Testis (tissue), 2 donors: Measurements from ENCODE around the gene ATP2B2.

Experiments used
- POLR2A ChIP-seq: fragments of 450-650 bp; IDR thresholded peaks from one replicate; pipeline ENCODE4 v1.6.1; 2017; ENCODE audit warnings: antibody characterized with exemption, mild to moderate bottlenecking, moderate library complexity
- TF ChIP-seq, protein P1 (sequence below), 3 experiments: fragments of 450-650 bp in 2 of 3; fragments of 200-600 bp in 1 of 3; sonication (generic) in 1 of 3; IDR thresholded peaks; one replicate each; pipeline ENCODE4 v1.5.1; 2016 to 2019; ENCODE audit warnings: antibody characterized with exemption in 3 of 3, mild to moderate bottlenecking in 2 of 3, moderate library complexity in 1 of 3

DNA sequence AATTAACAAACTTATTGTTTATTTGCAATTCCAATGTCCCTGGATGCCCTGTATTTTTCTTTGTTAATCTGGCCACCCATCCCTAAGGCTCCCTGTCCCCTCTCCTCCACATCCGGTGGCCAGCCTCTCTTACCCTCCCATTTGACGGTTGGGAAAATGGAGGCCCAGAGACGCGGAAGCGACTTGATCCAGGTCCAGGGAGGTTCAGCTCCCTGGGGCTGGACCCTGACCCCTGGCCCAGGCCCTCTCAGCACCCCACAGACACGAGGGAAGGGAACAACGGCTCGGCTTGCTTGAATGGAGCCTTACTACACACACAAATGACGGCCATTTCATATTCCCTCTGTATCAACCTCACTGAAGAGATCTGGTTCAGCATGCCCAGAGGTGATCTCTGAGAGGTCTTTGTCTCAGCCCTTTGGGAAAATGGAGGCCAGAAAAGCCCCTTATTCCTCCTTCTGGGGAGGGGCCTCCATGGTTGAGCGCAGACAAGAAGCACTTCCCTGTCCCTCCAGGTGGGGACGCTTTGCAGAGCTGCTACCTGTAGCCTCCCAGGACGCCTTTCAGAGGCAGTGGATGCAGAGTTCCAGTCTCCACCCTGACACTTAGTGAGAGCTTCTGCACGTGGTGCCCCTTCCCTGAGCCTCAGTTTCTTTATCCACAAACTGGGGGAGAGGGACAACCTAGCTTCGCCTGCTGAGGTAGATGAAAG is 82.1 kb downstream of the ATP2B2 start:
- no peak for TF ChIP-seq POLR2A
- TF ChIP-seq, protein P1, sequence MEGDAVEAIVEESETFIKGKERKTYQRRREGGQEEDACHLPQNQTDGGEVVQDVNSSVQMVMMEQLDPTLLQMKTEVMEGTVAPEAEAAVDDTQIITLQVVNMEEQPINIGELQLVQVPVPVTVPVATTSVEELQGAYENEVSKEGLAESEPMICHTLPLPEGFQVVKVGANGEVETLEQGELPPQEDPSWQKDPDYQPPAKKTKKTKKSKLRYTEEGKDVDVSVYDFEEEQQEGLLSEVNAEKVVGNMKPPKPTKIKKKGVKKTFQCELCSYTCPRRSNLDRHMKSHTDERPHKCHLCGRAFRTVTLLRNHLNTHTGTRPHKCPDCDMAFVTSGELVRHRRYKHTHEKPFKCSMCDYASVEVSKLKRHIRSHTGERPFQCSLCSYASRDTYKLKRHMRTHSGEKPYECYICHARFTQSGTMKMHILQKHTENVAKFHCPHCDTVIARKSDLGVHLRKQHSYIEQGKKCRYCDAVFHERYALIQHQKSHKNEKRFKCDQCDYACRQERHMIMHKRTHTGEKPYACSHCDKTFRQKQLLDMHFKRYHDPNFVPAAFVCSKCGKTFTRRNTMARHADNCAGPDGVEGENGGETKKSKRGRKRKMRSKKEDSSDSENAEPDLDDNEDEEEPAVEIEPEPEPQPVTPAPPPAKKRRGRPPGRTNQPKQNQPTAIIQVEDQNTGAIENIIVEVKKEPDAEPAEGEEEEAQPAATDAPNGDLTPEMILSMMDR (IDR thresholded peaks at IDR 0.05) = no peak
